Tibial nerve (tissue), 4 donors: ENCODE measurements around the gene MRPS9. TPM values are rescaled to one million over a fixed set of nuclear protein-coding genes. Genes with fewer than 3 reads are reported as not detected.

Source experiments
- DNase-seq, 2 donors: peaks; one replicate each; pipeline ENCODE4 v3.0.0-alpha.2; 2019; ENCODE audit warnings: low spot score in 2 of 2
- H3K27ac ChIP-seq, 4 donors: fragments of 200-600 bp; sonication (generic) in 3 of 4; one replicate each; pipeline ENCODE4 v1.5.1; 2017 to 2019; ENCODE audit warnings: mild to moderate bottlenecking in 1 of 4
- H3K27me3 ChIP-seq, 2 donors: fragments of 200-600 bp; sonication (generic) in 1 of 2; one replicate each; pipeline versions ENCODE4 v1.5.1 to v1.6.0; 2017 to 2019
- H3K36me3 ChIP-seq, 3 donors: fragments of 200-600 bp; sonication (generic); one replicate each; pipeline ENCODE4 v1.5.1; 2018 to 2019
- H3K4me1 ChIP-seq, 4 donors: fragments of 200-600 bp; sonication (generic) in 3 of 4; one replicate each; pipeline ENCODE4 v1.5.1; 2017 to 2019
- H3K4me3 ChIP-seq, 4 donors: fragments of 200-600 bp; sonication (generic) in 3 of 4; one replicate each; pipeline ENCODE4 v1.5.1; 2017 to 2019; ENCODE audit warnings: mild to moderate bottlenecking in 1 of 4, moderate library complexity in 1 of 4
- H3K9me3 ChIP-seq, 4 donors: fragments of 200-600 bp; sonication (generic) in 3 of 4; one replicate each; pipeline ENCODE4 v1.5.1; 2017 to 2019
- EP300 ChIP-seq, 2 donors: sonication (generic); formaldehyde crosslinking; IDR thresholded peaks; one replicate each; pipeline ENCODE4 v1.6.1; 2017; ENCODE audit warnings: antibody characterized with exemption in 2 of 2, mild to moderate bottlenecking in 1 of 2
- POLR2A ChIP-seq, 2 donors: fragments of 450-650 bp; IDR thresholded peaks; one replicate each; pipeline ENCODE4 v1.6.1; 2017; ENCODE audit warnings: antibody characterized with exemption in 2 of 2, mild to moderate bottlenecking in 2 of 2, moderate library complexity in 2 of 2
- WGBS, 2 donors: methylation state at CpG; one replicate each; pipeline ENCODE4 v1.1.5; 2018; 5-methylcytosine and 5-hydroxymethylcytosine counted together
- total RNA-seq, 4 donors: library from RNA; depleted of rRNA; stranded (reverse); fragments of >200 nt; gene quantifications; one replicate each; pipeline ENCODE4 v1.1.0, GENCODE V29; 2016
- TF ChIP-seq, protein P1 (sequence below), 5 experiments: fragments of 200-600 bp in 3 of 5; fragments of 450-650 bp in 2 of 5; sonication (generic) in 3 of 5; IDR thresholded peaks; one replicate each; pipeline ENCODE4 v1.5.1; 2016 to 2019; ENCODE audit warnings: antibody characterized with exemption in 5 of 5, mild to moderate bottlenecking in 3 of 5, moderate library complexity in 2 of 5

MRPS9 gene
- total RNA-seq, 4 donors from 2014 or later: 11.2 to 16.5 (median 14.1) TPM

GRCh38 chr2:105134081-105134480 lies 96.2 kb downstream of the MRPS9 start:
- Histone ChIP-seq H3K4me3 (no peak overlapping the region), H3K4me1 (no peaks in the 10 kb centered on the region), H3K27ac (no peak overlapping the region), H3K36me3 (no peaks in the 10 kb centered on the region), H3K27me3 (no peaks in the 10 kb centered on the region), H3K9me3 (no peaks in the 10 kb centered on the region)
- TF ChIP-seq POLR2A (IDR thresholded peaks at IDR 0.05): no peak
- no peak for TF ChIP-seq EP300 (IDR thresholded peaks at IDR 0.05)
- TF ChIP-seq, protein P1, sequence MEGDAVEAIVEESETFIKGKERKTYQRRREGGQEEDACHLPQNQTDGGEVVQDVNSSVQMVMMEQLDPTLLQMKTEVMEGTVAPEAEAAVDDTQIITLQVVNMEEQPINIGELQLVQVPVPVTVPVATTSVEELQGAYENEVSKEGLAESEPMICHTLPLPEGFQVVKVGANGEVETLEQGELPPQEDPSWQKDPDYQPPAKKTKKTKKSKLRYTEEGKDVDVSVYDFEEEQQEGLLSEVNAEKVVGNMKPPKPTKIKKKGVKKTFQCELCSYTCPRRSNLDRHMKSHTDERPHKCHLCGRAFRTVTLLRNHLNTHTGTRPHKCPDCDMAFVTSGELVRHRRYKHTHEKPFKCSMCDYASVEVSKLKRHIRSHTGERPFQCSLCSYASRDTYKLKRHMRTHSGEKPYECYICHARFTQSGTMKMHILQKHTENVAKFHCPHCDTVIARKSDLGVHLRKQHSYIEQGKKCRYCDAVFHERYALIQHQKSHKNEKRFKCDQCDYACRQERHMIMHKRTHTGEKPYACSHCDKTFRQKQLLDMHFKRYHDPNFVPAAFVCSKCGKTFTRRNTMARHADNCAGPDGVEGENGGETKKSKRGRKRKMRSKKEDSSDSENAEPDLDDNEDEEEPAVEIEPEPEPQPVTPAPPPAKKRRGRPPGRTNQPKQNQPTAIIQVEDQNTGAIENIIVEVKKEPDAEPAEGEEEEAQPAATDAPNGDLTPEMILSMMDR (IDR thresholded peaks at IDR 0.05): no peak
- 62 to 71% methylated on average over 3 of the region's 3 CpGs for WGBS, 2 donors
- no peak for DNase-seq

GRCh38 chr2:105135436-105135835 lies 97.6 kb downstream of the MRPS9 start:
- TF ChIP-seq POLR2A (IDR thresholded peaks at IDR 0.05): no peak
- TF ChIP-seq, protein P1 (IDR thresholded peaks at IDR 0.05): no peak
- TF ChIP-seq EP300 (IDR thresholded peaks at IDR 0.05): no peak
- no peaks in the 10 kb centered on the region for H3K4me1 ChIP-seq
- H3K36me3 ChIP-seq: no peaks in the 10 kb centered on the region
- no peak for DNase-seq
- H3K27ac ChIP-seq: no peak overlapping the region
- no peaks in the 10 kb centered on the region for H3K27me3 ChIP-seq
- no peaks in the 10 kb centered on the region for H3K9me3 ChIP-seq
- H3K4me3 ChIP-seq: no peak overlapping the region
- 68 to 74% methylated on average over 6 of the region's 6 CpGs for WGBS, 2 donors

DNA sequence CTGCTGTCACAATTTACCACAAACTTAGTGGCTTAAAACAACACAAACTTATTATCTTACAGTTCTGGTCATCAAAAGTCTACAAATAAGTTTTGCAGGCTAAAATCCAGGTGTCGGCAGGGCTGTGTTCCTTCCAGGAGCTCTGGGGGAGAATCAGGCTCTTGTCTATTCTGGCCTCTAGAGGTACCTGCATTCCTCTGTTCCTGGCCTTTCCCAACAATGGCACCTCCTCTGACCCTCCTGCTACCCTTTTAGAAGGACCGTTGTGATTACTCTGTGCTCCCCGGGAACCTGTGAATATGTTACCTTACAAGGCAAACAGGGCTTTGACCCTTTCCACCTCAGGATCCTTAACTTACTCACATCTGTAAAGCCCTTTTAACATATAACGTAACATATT lies 98.5 kb downstream of the MRPS9 start:
- WGBS, 2 donors: 83% methylated on average over 4 of the region's 4 CpGs
- no peak for TF ChIP-seq POLR2A (IDR thresholded peaks at IDR 0.05)
- TF ChIP-seq EP300 (IDR thresholded peaks at IDR 0.05): no peak
- TF ChIP-seq, protein P1 (IDR thresholded peaks at IDR 0.05): no peak
- no peaks in the 10 kb centered on the region for H3K9me3 ChIP-seq
- H3K27me3 ChIP-seq: no peaks in the 10 kb centered on the region
- DNase-seq: no peak
- H3K4me3 ChIP-seq: no peak overlapping the region
- H3K4me1 ChIP-seq: no peaks in the 10 kb centered on the region
- H3K36me3 ChIP-seq: no peaks in the 10 kb centered on the region
- H3K27ac ChIP-seq: no peak overlapping the region

GRCh38 chr2:105138643-105139042 lies 100.8 kb downstream of the MRPS9 start:
- DNase-seq: no peak
- Histone ChIP-seq H3K27me3 (peaks cover 0 to 12% of the 10 kb centered on the region in 2 donors), H3K27ac (no peak overlapping the region), H3K9me3 (no peaks in the 10 kb centered on the region), H3K4me1 (peaks cover 0 to 4% (median 0%) of the 10 kb centered on the region in 4 donors), H3K36me3 (no peaks in the 10 kb centered on the region), H3K4me3 (no peak overlapping the region)
- TF ChIP-seq, protein P1 (IDR thresholded peaks at IDR 0.05): no peak
- TF ChIP-seq EP300 (IDR thresholded peaks at IDR 0.05): no peak
- 91% methylated on average over 5 of the region's 5 CpGs for WGBS, 2 donors

DNA sequence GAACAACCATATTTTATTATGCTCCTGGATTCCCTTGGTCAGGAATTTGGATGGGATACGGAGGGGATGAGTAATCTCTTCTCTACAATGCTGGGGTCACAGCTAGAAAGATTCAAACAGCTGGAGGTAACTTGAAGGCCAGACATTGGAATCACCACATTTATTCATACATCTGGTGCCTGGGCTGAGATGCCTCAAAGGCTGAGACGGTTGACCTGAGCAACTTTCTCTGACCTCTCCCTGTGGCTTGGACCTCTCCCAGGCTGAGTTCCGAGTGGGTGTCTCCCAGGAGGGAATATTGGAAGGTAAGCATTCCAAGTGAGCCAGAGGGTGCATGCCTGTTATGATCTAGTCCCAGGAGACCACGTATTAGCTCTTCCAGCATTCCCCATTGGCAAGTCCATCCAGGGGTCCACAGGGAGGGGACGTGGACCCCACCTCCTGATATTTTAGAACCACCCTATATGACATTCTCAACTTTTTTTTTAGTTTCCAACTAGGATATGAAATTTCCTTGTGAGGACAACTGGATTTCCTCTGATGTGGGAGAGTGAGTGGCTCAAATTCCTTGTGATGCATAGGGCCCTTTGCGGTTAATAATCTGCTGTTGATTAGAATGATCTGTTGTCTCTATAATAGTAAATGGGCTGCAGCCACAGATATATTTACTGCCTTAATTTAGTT lies 101.8 kb downstream of the MRPS9 start:
- no peak for DNase-seq
- Histone ChIP-seq H3K27ac (no peak overlapping the region), H3K9me3 (no peaks in the 10 kb centered on the region), H3K4me3 (no peak overlapping the region), H3K4me1 (peaks cover 0 to 13% (median 0%) of the 10 kb centered on the region in 4 donors), H3K27me3 (peaks cover 0 to 20% of the 10 kb centered on the region in 2 donors), H3K36me3 (no peaks in the 10 kb centered on the region)
- 58 to 59% methylated on average over 6 of the region's 6 CpGs for WGBS, 2 donors
- TF ChIP-seq, protein P1 (IDR thresholded peaks at IDR 0.05): no peak
- TF ChIP-seq POLR2A (IDR thresholded peaks at IDR 0.05) (no peak), EP300 (IDR thresholded peaks at IDR 0.05) (no peak)
